Tibial artery (tissue), 4 donors: ENCODE data around the gene CREBL2.
"Not testable (repeated sequence)": the region's sequence is repeated elsewhere in the genome, so short reads cannot be mapped to it uniquely, and the experiment has no call there.

Experiments
- DNase-seq, 2 donors: peaks; one replicate each; pipeline ENCODE4 v3.0.0-alpha.2; 2019
- H3K27ac ChIP-seq, 2 donors: fragments of 200-600 bp; sonication (generic) in 1 of 2; 1 replicate in 1 of 2; 2 replicates in 1 of 2; pipeline ENCODE4 v1.5.1; 2018 to 2019; ENCODE audit warnings: mild to moderate bottlenecking in 1 of 2
- H3K27me3 ChIP-seq, 2 donors: fragments of 200-600 bp; sonication (generic) in 1 of 2; one replicate each; pipeline versions ENCODE4 v1.5.1 to v1.6.0; 2016 to 2019
- H3K36me3 ChIP-seq, 3 donors: fragments of 200-600 bp; sonication (generic) in 2 of 3; one replicate each; pipeline ENCODE4 v1.5.1; 2016 to 2019; ENCODE audit warnings: mild to moderate bottlenecking in 2 of 3
- H3K4me1 ChIP-seq, 4 donors: fragments of 200-600 bp; sonication (generic) in 2 of 4; 1 replicate in 3 of 4; 2 replicates in 1 of 4; pipeline ENCODE4 v1.5.1; 2016 to 2019
- H3K4me3 ChIP-seq, 2 donors: fragments of 200-600 bp; sonication (generic) in 1 of 2; 1 replicate in 1 of 2; 2 replicates in 1 of 2; pipeline ENCODE4 v1.5.1; 2018 to 2019; ENCODE audit warnings: mild to moderate bottlenecking in 2 of 2
- H3K9me3 ChIP-seq, 3 donors: fragments of 200-600 bp; sonication (generic) in 1 of 3; one replicate each; pipeline ENCODE4 v1.5.1; 2016 to 2019
- CTCF ChIP-seq, 2 experiments: fragments of 200-600 bp in 1 of 2; fragments of 450-650 bp in 1 of 2; IDR thresholded peaks; one replicate each; pipeline ENCODE4 v1.5.1; 2017 to 2019; ENCODE audit warnings: antibody characterized with exemption in 2 of 2, mild to moderate bottlenecking in 1 of 2, moderate library complexity in 1 of 2
- intact Hi-C: fragments of 100-400 bp; cut with DNase I; formaldehyde crosslinking; loops from one replicate; pipeline ENCODE4 v1.15.0; 2023; ENCODE audit warnings: low total_unique reads

Gene CREBL2

GRCh38 chr12:12645485-12645884 is 33.8 kb downstream of the CREBL2 start:
- Histone ChIP-seq H3K27ac (no peak overlapping the region), H3K9me3 (peaks cover 8 to 27% (median 21%) of the 10 kb centered on the region in 3 donors), H3K4me3 (no peak overlapping the region), H3K36me3 (peaks cover 23 to 32% (median 28%) of the 10 kb centered on the region in 3 donors), H3K27me3 (no peaks in the 10 kb centered on the region), H3K4me1 (peaks cover 0 to 6% (median 0%) of the 10 kb centered on the region in 4 donors)
- intact Hi-C loops, result loop anchor here (5.0 kb wide), 1 partner anchor 57 kb away; no protein-coding TSS in a partner anchor
- no peak for DNase-seq
- TF ChIP-seq CTCF (IDR thresholded peaks at IDR 0.05), result peak; percentile 27 to 36

DNA sequence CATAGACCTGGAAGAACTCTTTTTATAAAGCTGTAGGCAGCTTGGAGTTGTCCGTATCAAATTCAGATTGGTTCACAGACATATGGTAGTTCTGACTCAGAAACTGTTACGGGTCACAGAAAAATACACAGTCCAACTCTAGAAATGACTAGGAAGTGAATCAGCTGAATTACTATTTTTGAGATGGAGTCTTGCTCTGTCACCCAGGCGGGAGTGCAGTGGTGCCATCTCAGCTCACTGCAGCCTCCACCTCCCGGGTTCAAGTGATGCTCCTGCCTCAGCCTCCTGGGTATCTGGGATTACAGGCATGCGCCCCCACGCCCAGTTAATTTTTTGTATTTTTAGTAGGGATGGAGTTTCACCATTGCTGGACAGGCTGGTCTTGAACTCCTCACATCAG is 34.3 kb downstream of the CREBL2 start:
- not testable (repeated sequence) for DNase-seq, H3K27me3 ChIP-seq, H3K4me1 ChIP-seq, H3K4me3 ChIP-seq, H3K27ac ChIP-seq
- peaks cover 8 to 27% (median 21%) of the 10 kb centered on the region in 3 donors for H3K9me3 ChIP-seq
- peaks cover 19 to 29% (median 23%) of the 10 kb centered on the region in 3 donors for H3K36me3 ChIP-seq
- intact Hi-C loops, result loop anchor here (5.0 kb wide), 1 partner anchor 56 kb away; no protein-coding TSS in a partner anchor

GRCh38 chr12:12646483-12647072 is 34.9 kb downstream of the CREBL2 start:
- DNase-seq, result no peak
- H3K9me3 ChIP-seq, result peaks cover 8 to 27% (median 21%) of the 10 kb centered on the region in 3 donors
- peaks cover 0 to 6% (median 0%) of the 10 kb centered on the region in 4 donors for H3K4me1 ChIP-seq
- H3K27ac ChIP-seq, result no peak overlapping the region
- peaks cover 15 to 28% (median 23%) of the 10 kb centered on the region in 3 donors for H3K36me3 ChIP-seq
- TF ChIP-seq CTCF (IDR thresholded peaks at IDR 0.05), result no peak
- no peaks in the 10 kb centered on the region for H3K27me3 ChIP-seq
- no peak overlapping the region for H3K4me3 ChIP-seq
- intact Hi-C loops, result loop anchor here (5.0 kb wide), 1 partner anchor 56 kb away; no protein-coding TSS in a partner anchor

DNA sequence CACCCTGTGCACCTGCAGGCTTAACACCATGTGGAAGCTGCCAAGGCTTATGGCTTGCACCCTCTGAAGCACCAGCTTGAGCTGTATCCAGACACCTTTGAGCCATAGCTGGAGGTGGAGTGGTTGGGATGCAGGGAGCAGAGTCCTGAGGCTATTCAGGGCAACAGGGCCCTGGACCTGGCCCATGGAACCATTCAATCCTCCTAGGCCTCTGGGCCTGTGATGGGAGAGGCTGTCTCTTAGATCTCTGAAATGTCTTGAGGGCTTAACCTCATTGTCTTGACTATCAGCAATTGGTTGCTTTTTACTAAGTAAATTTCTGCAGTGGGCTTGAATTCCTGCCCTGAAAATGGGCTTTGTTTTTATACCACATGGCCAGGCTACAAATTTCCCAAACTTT is 36.6 kb downstream of the CREBL2 start:
- no peak overlapping the region for H3K4me3 ChIP-seq
- H3K27me3 ChIP-seq, result no peaks in the 10 kb centered on the region
- peaks cover 0 to 6% (median 0%) of the 10 kb centered on the region in 4 donors for H3K4me1 ChIP-seq
- no peak for TF ChIP-seq CTCF (IDR thresholded peaks at IDR 0.05)
- H3K36me3 ChIP-seq, result peaks cover 0 to 11% (median 7%) of the 10 kb centered on the region in 3 donors
- intact Hi-C loops, result loop anchor here (5.0 kb wide), 1 partner anchor 54 kb away; no protein-coding TSS in a partner anchor
- no peak for DNase-seq
- no peak overlapping the region for H3K27ac ChIP-seq
- H3K9me3 ChIP-seq, result peaks cover 8 to 27% (median 21%) of the 10 kb centered on the region in 3 donors

- H3K4me1 ChIP-seq, result peaks cover 0 to 6% (median 0%) of the 10 kb centered on the region in 4 donors
- intact Hi-C loops, result loop anchor here (5.0 kb wide), 1 partner anchor 53 kb away; no protein-coding TSS in a partner anchor
- TF ChIP-seq CTCF (IDR thresholded peaks at IDR 0.05), result no peak
- no peak for DNase-seq
- no peak overlapping the region for H3K27ac ChIP-seq
- H3K9me3 ChIP-seq, result peaks cover 8 to 27% (median 21%) of the 10 kb centered on the region in 3 donors
- H3K27me3 ChIP-seq, result no peaks in the 10 kb centered on the region
- no peak overlapping the region for H3K4me3 ChIP-seq
- H3K36me3 ChIP-seq, result peaks cover 0 to 3% (median 2%) of the 10 kb centered on the region in 3 donors
These were observed 37.4 kb downstream of the CREBL2 start for GRCh38 chr12:12648951-12649650.

GRCh38 chr12:12651752-12652151 is 40.1 kb downstream of the CREBL2 start:
- H3K27ac ChIP-seq, result no peak overlapping the region
- TF ChIP-seq CTCF (IDR thresholded peaks at IDR 0.05), result no peak
- intact Hi-C loops, result no loop called here

DNA sequence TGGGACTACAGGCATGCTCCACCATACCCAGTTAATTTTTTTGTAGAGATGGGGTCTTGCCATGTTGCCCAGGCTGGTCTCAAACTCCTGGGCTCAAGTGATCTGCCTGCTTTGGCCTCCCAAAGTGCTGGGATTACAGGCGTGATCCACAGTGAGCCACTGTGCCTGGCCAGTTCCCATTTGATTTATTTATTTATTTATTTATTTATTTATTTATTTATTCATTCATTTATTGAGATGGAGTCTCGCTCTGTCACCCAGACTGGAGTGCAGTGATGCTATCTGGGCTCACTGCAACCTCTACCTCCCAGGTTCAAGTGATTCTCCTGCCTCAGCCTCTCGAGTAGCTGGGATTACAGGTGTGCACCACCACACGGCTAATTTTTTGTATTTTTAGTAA is 41.0 kb downstream of the CREBL2 start:
- H3K27me3 ChIP-seq, intact Hi-C loops, H3K4me3 ChIP-seq, H3K27ac ChIP-seq, H3K4me1 ChIP-seq, DNase-seq, H3K36me3 ChIP-seq: not testable (repeated sequence)
- peaks cover 8 to 26% (median 20%) of the 10 kb centered on the region in 3 donors for H3K9me3 ChIP-seq

More at GRCh38 chr12:12651752-12652151, 40.1 kb downstream of the CREBL2 start:
- Histone ChIP-seq H3K36me3 (no peaks in the 10 kb centered on the region), H3K27me3 (no peaks in the 10 kb centered on the region), H3K9me3 (peaks cover 8 to 27% (median 21%) of the 10 kb centered on the region in 3 donors), H3K4me1 (peaks cover 0 to 8% (median 4%) of the 10 kb centered on the region in 4 donors), H3K4me3 (no peak overlapping the region)
- no peak for DNase-seq
